Daoy (cell line): ENCODE measurements around the gene TBX4. TPM values are rescaled to one million over a fixed set of nuclear protein-coding genes. Genes with fewer than 3 reads are reported as not detected.
"Not testable (repeated sequence)": the region's sequence is repeated elsewhere in the genome, so short reads cannot be mapped to it uniquely, and the experiment has no call there.

Experiments used
- DNase-seq: peaks from one replicate; pipeline ENCODE4 v3.0.0-alpha.2; 2015; ENCODE audit warnings: low read depth
- total RNA-seq: library from RNA; depleted of rRNA; stranded (reverse); fragments of >200 nt; shearing (Covaris generic); gene quantifications from 2 replicates; pipeline ENCODE4 v1.2.3, GENCODE V29; 2014

The TBX4 gene
- total RNA-seq, 1 experiment from 2014 or later = not detected

GRCh38 chr17:61483778-61484116, 31.5 kb downstream of the TBX4 start:
- no peak for DNase-seq

DNA sequence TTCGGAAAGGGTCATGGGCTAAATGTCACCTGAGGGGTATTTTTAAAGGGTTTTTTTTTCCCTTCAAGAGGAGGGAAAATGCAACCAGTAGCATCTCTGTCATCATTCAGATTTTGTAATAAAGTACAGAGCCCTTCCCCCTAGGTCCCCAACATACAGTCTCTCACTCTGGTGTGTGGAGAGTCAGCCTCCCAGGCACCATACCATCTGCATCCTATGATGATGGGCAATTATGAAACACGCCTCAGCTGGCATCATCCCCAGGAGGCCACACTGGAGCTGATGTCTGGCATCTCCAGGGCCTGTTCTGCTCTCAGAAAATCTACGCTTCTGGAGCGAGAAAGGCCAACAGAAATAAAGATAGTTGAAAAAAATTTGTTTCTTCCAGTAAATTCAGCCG, 32.0 kb downstream of the TBX4 start:
- DNase-seq = no peak

DNA sequence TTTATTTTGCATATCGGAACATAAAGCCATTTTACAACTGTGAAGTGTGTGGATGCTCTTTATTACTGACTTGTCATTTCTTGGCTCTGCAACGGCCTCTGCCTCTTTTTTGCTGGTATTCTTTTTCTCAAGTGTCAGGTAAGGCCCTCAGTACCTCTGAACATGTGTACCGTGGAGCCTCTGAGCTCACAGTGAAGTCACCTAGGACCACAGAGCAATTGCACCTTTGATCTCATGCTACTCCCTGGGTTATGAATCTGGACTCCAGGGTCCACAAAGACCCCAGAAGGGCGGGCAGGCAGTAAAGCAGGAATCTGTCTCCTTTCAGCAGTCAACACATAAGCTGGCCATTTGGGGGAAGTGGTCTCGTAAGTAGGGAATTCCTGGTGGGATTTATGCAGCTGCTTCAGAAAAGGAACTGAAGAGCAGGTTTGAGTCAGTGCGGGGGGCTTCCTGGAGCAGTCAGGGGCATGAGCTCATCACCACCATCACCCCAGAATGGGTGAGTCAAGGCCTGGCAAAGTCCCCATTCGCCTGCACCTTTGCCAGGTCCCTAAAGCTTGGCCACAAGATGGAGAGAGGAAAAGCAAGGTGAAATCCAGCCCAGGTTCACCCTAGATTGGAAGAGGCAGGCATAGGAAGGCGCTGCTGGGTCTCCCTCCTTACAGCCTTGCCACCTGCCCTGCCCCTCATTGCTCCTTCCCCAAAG, 33.0 kb downstream of the TBX4 start:
- DNase-seq = peak; percentile 73

- DNase-seq = peak; percentile 29
Measured at GRCh38 chr17:61486135-61487120, 34.2 kb downstream of the TBX4 start.

DNA sequence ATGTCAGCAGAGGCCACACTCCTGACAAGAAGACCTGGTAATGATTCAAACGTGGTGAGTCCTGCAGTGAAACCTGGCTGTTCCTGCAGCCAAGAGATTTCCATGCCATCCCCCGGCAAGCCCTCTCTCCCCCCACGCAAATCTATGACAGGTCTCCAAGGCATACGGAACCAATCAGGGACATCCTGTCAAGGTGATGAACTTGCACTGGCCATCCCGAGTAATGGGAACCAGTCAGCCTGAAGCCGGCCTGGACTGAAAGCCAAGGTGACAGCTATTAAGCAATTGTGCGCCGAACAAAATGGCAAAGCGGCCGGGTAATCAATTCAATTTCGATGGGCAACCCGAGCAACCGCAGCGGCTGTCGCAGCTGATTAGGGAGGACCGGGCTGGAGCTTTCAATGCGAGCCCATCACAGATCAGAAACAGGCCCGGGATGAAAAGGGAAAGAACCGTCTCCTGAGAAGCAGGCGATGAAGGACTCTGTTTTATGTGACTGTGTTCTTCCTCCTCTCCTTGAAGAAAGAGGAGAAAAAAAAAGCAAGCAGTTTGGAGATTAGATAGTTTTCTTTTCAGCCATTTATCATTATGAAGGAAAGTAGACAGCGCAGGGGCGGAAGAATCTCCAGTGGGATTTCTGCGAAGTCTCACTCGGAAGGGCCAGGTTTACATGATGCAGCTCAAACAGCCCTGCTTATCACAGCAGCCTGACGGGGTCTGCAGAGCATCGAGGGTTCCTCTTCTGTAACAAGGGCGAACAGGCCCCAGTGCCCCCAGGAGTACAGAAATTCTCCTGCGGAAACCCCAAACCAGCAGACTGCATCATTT, 35.2 kb downstream of the TBX4 start:
- DNase-seq = no peak

- no peak for DNase-seq
Measured at GRCh38 chr17:61487989-61488595, 35.9 kb downstream of the TBX4 start.

DNA sequence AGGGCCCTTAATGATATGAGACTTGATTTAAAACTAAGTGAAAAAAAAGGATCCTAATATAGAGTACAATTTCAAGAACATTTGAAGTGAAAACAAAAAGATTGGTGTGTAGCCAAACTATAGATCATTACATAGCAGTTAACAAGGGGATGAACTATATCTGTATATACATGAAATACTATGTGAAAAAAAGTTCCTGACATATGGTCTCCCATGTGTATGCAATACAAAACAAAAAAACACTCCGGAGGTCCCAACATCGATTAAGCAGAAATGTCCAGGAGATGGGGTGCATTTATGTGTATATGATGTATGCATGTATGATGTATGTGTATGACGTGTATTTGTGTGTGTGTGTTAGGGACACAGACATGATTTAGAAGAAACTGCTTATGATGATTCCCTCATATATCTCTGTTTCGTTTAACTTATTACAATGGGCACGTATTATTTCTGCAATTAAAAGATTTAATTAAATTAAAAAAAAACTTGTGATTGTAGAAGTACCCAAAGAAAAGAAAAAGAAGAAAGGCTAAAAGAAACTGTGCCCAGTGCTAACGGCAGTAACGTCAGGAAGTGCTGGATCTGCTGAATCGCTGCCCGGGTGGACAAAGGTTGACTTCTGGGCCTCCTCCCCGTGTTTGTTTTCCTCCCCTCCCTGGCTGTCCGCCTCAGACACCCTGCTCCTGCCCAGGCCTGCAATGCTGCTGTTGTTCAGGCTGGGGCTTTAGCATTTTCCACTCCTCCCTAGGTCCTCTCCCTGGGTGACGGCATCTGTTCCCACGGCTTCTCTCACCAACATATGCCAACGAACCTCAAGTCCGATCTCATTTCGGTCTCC, 36.9 kb downstream of the TBX4 start:
- DNase-seq = no peak

- DNase-seq = no peak
Measured at GRCh38 chr17:61489719-61490490, 37.7 kb downstream of the TBX4 start.

DNA sequence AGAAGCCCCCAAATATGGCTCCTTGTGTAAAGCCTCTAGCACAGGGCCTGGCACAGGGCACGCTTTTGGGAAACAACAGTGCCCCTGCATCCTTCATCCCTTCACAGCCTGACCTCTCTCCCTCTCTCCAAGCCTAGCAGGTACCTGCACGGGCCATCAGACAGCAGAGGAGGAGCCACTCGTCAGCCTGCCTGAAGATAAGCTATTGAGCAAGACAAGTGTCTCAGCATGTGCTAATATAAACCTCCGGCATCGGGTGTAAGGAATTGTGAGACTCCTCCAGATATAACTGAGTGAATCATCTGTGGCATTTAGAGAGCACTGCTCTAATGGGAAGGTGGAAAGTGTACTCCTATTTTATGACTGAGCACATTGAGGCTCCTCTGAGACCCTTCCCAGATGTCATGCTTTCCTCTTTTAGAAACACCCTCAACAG, 38.3 kb downstream of the TBX4 start:
- peak; percentile 45 for DNase-seq

DNA sequence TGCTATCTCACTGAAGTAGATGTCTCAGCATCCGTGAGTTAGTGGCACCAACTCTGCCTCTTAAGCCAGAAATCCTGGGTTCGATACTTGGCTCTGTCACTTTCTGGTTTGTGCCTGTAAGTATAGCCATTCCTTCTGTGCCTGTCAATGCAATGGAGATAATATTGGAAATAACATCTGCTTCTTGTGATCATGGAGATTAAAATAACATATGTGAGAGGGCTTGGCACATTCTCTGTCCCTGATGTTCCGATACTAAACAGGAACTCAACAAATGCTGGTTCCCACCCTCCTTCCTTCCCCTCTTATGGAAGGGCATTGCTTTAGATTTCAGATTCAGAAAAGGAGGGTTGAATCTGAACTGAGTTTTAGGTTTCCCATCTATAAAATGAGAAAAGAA, 39.8 kb downstream of the TBX4 start:
- no peak for DNase-seq

GRCh38 chr17:61492759-61493526, 40.7 kb downstream of the TBX4 start:
- DNase-seq = peak; percentile 43

DNA sequence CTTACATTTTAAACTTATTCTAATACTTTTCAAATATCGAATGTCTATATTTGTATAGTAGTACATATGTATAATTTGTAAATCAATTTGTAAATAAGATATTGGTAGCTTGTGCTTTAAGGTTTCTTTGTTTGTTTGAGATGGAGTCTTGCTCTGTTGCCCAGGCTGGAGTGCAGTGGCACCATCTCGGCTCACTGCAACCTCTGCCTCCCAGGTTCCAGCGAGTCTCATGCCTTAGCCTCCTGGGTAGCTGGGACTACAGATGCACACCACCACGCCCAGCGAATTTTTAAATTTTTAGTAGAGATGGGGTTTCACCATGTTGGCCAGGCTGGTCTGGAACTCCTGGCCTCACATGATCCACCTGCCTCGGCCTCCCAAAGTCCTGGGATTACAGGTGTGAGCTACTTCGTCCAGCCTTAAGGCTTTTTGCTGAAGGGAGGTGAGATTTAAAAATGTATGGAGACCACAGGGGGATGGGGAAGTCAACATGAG, 41.7 kb downstream of the TBX4 start:
- not testable (repeated sequence) for DNase-seq

- no peak for DNase-seq
Measured at GRCh38 chr17:61494325-61495160, 42.3 kb downstream of the TBX4 start.

DNA sequence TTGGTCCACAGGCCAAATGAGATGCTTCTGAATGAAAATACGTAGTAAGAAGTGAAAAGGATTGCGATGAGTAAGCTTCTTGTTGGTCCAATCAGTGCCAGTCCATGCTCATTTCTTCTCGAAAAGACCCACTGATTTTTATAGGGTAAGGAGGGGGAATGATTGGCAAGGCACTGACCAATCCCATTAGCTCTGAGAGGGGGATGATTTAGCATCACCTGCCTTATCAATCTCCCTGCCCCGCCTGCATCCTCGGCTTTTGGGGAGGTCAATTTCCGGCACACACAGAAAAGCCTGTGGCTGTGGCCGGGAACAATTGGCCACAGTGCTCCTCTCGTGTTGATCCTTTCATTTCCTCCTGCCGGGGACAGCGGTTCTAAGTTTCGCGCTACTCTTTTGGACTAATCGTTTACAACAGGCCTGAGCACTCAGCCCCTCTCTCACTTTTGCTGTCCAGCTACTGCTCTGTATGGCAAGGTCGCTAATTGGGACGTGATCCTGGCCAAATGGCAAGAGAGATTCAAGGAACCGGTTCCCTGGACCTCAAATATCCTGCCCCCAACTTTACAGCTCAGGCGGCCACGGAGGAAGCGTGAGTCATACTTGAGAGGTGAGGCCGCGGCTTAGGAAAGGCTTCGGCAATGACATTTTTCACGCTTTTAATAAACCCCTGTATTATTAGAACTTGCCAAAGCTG, 43.1 kb downstream of the TBX4 start:
- DNase-seq = peak; percentile 81

DNA sequence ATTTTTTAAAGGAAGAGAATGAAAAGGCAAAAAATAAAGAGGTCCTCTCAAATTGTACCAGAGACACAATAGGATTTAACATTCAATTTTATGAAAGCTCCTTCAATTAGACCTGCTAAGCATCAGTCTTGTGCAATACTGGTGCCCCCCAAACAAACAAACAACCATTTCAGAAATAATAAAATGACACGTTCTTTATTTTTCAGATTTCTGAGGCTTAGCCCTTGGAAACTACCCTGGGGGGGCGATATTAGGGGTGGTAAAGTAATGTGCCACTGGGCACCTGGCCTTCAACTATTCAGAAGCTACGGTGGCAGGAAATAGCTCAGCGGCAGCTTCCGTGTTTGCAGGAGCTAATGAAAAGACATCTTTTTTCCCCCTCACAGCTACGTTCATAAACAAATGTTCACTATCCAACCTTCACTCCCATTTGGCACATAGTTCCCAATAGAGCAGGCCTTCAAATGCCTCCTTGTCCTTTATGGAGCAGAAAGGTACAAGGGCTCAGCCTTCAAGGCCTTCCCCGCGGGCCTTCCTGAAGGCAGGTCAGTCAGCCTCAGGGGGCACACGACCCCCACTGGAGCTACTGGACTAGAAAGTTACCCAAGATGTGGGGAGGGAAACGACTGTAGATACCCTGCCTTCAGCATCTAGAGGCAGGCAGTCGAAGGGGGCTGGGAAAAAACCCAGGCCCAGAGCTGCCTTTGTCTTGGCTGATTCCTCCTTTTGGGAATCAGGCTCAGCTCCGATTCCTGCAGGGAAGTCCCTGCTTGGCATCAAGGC, 44.1 kb downstream of the TBX4 start:
- DNase-seq = no peak

- DNase-seq = no peak
Measured at GRCh38 chr17:61496957-61497653, 44.9 kb downstream of the TBX4 start.
